Colonic mucosa (tissue), 4 donors: ENCODE results near the gene HDAC1. TPM values are rescaled to one million over a fixed set of nuclear protein-coding genes. Genes with fewer than 3 reads are reported as not detected.
A peak's percentile ranks its signal among the peaks of the same experiment; 100 is the strongest.

Source experiments
- DNase-seq: peaks from one replicate; pipeline ENCODE4 v3.0.0-alpha.2; 2020
- H3K27ac ChIP-seq: fragments of 200-600 bp; one replicate; pipeline ENCODE4 v1.8.0; 2021
- H3K27me3 ChIP-seq: fragments of 200-600 bp; one replicate; pipeline ENCODE4 v1.8.0; 2021
- H3K36me3 ChIP-seq: fragments of 200-600 bp; one replicate; pipeline ENCODE4 v1.8.0; 2021
- H3K4me1 ChIP-seq: fragments of 200-600 bp; one replicate; pipeline ENCODE4 v1.8.0; 2021; ENCODE audit warnings: mild to moderate bottlenecking
- H3K4me3 ChIP-seq: fragments of 200-600 bp; one replicate; pipeline ENCODE4 v1.8.0; 2021
- H3K9ac ChIP-seq, 2 donors: one replicate each; pipeline ENCODE4 v1.7.0; 2013; ENCODE audit warnings: control low read depth in 2 of 2, low read depth in 2 of 2, low read length in 2 of 2
- H3K9me3 ChIP-seq: fragments of 200-600 bp; one replicate; pipeline ENCODE4 v1.8.0; 2021
- CTCF ChIP-seq: fragments of 200-600 bp; IDR thresholded peaks from one replicate; pipeline ENCODE4 v1.8.0; 2022; ENCODE audit warnings: antibody characterized with exemption, mild to moderate bottlenecking
- intact Hi-C: fragments of 100-400 bp; cut with DNase I; formaldehyde crosslinking; loops from one replicate; pipeline ENCODE4 v1.14.1; 2022
- total RNA-seq, 2 donors: library from RNA; stranded (reverse); fragmentation: NEBNext Ultra II Directional in 1 of 2; extraction: Animal tissue kit (Norgen Biotek cat#: 25700) in 1 of 2; gene quantifications; one replicate each; pipeline ENCODE4 v1.2.1, GENCODE V29; 2021
- donor health status: healthy.
- donor health status: DM: no; HTN: no; CAD: no.
- donor health status: DM: no; HTN: no; CAD: no.

Gene HDAC1
- total RNA-seq, 2 donors from 2014 or later: 226 to 291 TPM

GRCh38 chr1:32361674-32362473, 70.0 kb downstream of the HDAC1 start:
- H3K4me1 ChIP-seq: peaks cover 4% of the 10 kb centered on the region
- peak; percentile 26 for TF ChIP-seq CTCF
- peak overlapping the region; percentile 28 to 66 for H3K9ac ChIP-seq
- DNase-seq: peak; percentile 58
- H3K9me3 ChIP-seq: no peaks in the 10 kb centered on the region
- intact Hi-C loops: no loop called here
- H3K36me3 ChIP-seq: peaks cover 4% of the 10 kb centered on the region
- H3K4me3 ChIP-seq: peak overlapping the region; percentile 47
- H3K27me3 ChIP-seq: no peaks in the 10 kb centered on the region
- no peak overlapping the region for H3K27ac ChIP-seq

- no peak for TF ChIP-seq CTCF
- no peaks in the 10 kb centered on the region for H3K27me3 ChIP-seq
- H3K9ac ChIP-seq: peak within 1 kb of the TSS; percentile 28 to 66
- DNase-seq: no peak
- no peaks in the 10 kb centered on the region for H3K9me3 ChIP-seq
- peaks cover 4% of the 10 kb centered on the region for H3K4me1 ChIP-seq
- H3K27ac ChIP-seq: no peak within 1 kb of the TSS
- H3K4me3 ChIP-seq: peak within 1 kb of the TSS; percentile 47
- intact Hi-C loops: no loop called here
- H3K36me3 ChIP-seq: peaks cover 12% of the 10 kb centered on the region
These were observed 70.8 kb downstream of the HDAC1 start, which contains the start of the genes FAM229A and TSSK3 for GRCh38 chr1:32362474-32363313. TSS of gene FAM229A (minus strand) at chr1:32362485. CDS start at chr1:32362091, 394 bp downstream. TSS of gene TSSK3 (plus strand) at chr1:32362539. CDS start at chr1:32362702, 163 bp downstream.

GRCh38 chr1:32363713-32364112, 71.8 kb downstream of the HDAC1 start:
- DNase-seq: no peak
- Histone ChIP-seq H3K4me1 (peaks cover 4% of the 10 kb centered on the region), H3K9me3 (no peaks in the 10 kb centered on the region), H3K36me3 (peaks cover 17% of the 10 kb centered on the region), H3K27ac (no peak overlapping the region), H3K4me3 (no peak overlapping the region), H3K27me3 (no peaks in the 10 kb centered on the region), H3K9ac (no peak overlapping the region)
- TF ChIP-seq CTCF: no peak
- intact Hi-C loops: no loop called here

- intact Hi-C loops: no loop called here
- no peak for DNase-seq
- Histone ChIP-seq H3K9me3 (no peaks in the 10 kb centered on the region), H3K4me1 (peaks cover 4% of the 10 kb centered on the region), H3K4me3 (no peak overlapping the region), H3K27ac (no peak overlapping the region), H3K27me3 (no peaks in the 10 kb centered on the region), H3K36me3 (peaks cover 22% of the 10 kb centered on the region), H3K9ac (no peak overlapping the region)
- no peak for TF ChIP-seq CTCF
These were observed 73.0 kb downstream of the HDAC1 start for GRCh38 chr1:32364836-32365235.

GRCh38 chr1:32365445-32365844, 73.6 kb downstream of the HDAC1 start:
- DNase-seq: no peak
- Histone ChIP-seq H3K4me1 (peaks cover 4% of the 10 kb centered on the region), H3K36me3 (peaks cover 22% of the 10 kb centered on the region), H3K9ac (no peak overlapping the region), H3K27me3 (no peaks in the 10 kb centered on the region), H3K9me3 (no peaks in the 10 kb centered on the region), H3K27ac (no peak overlapping the region), H3K4me3 (no peak overlapping the region)
- intact Hi-C loops: no loop called here
- no peak for TF ChIP-seq CTCF
